ENCODE results near the gene NFIA. TPM values are rescaled to one million over a fixed set of nuclear protein-coding genes. Genes with fewer than 3 reads are reported as not detected.

NFIA gene
- total RNA-seq, 2 donors from 2014 or later = 75.3 to 81.3 TPM

GRCh38 chr1:61190153-61190552 is 107.8 kb downstream of the NFIA start:
- TF ChIP-seq CTCF (IDR thresholded peaks at IDR 0.05) = no peak
- Histone ChIP-seq H3K4me1 (peaks cover 0 to 78% of the 10 kb centered on the region in 2 donors), H3K27ac (peak overlapping the region; percentile 32 to 68), H3K27me3 (no peaks in the 10 kb centered on the region), H3K9me3 (no peaks in the 10 kb centered on the region), H3K36me3 (no peaks in the 10 kb centered on the region), H3K4me3 (no peak overlapping the region)
- DNase-seq (ENCODE audit: low spot score) = no peak

- no peak for TF ChIP-seq CTCF (IDR thresholded peaks at IDR 0.05)
- H3K9me3 ChIP-seq = no peaks in the 10 kb centered on the region
- peaks cover 0 to 74% of the 10 kb centered on the region in 2 donors for H3K4me1 ChIP-seq
- no peak overlapping the region for H3K4me3 ChIP-seq
- no peak for DNase-seq (ENCODE audit: low spot score)
- H3K27me3 ChIP-seq = no peaks in the 10 kb centered on the region
- H3K27ac ChIP-seq = peak overlapping the region; percentile 32 to 68
- no peaks in the 10 kb centered on the region for H3K36me3 ChIP-seq
These were observed 108.5 kb downstream of the NFIA start for GRCh38 chr1:61190618-61191432.

- DNase-seq (ENCODE audit: low spot score) = no peak
- H3K27me3 ChIP-seq = no peaks in the 10 kb centered on the region
- TF ChIP-seq CTCF (IDR thresholded peaks at IDR 0.05) = no peak
- no peak overlapping the region for H3K4me3 ChIP-seq
- H3K27ac ChIP-seq = peak overlapping the region; percentile 32 to 68
- no peaks in the 10 kb centered on the region for H3K9me3 ChIP-seq
- no peaks in the 10 kb centered on the region for H3K36me3 ChIP-seq
- peaks cover 0 to 69% of the 10 kb centered on the region in 2 donors for H3K4me1 ChIP-seq
These were observed 109.0 kb downstream of the NFIA start for GRCh38 chr1:61191433-61191720.

- no peak for DNase-seq (ENCODE audit: low spot score)
- no peak for TF ChIP-seq CTCF (IDR thresholded peaks at IDR 0.05)
- H3K9me3 ChIP-seq = no peaks in the 10 kb centered on the region
- H3K36me3 ChIP-seq = no peaks in the 10 kb centered on the region
- H3K27ac ChIP-seq = peak overlapping the region; percentile 18 to 68
- peaks cover 0 to 61% of the 10 kb centered on the region in 2 donors for H3K4me1 ChIP-seq
- no peak overlapping the region for H3K4me3 ChIP-seq
- no peaks in the 10 kb centered on the region for H3K27me3 ChIP-seq
These were observed 110.4 kb downstream of the NFIA start for GRCh38 chr1:61192663-61193330.

GRCh38 chr1:61193808-61194207 is 111.4 kb downstream of the NFIA start:
- H3K4me1 ChIP-seq = peaks cover 0 to 63% of the 10 kb centered on the region in 2 donors
- H3K36me3 ChIP-seq = no peaks in the 10 kb centered on the region
- H3K27ac ChIP-seq = peak overlapping the region; percentile 18 to 68
- H3K4me3 ChIP-seq = no peak overlapping the region
- no peak for TF ChIP-seq CTCF (IDR thresholded peaks at IDR 0.05)
- H3K9me3 ChIP-seq = no peaks in the 10 kb centered on the region
- H3K27me3 ChIP-seq = no peaks in the 10 kb centered on the region
- no peak for DNase-seq (ENCODE audit: low spot score)
